GM19395 (cell line): ENCODE measurements around the gene AKAP8.
"Not testable (repeated sequence)": the region's sequence is repeated elsewhere in the genome, so short reads cannot be mapped to it uniquely, and the experiment has no call there.

Source experiments
- ATAC-seq: cut with Tn5 transposase; IDR thresholded peaks from one replicate; pipeline ENCODE4 v1.9.1; 2021; ENCODE audit warnings: mild to moderate bottlenecking, moderate library complexity; ENCODE audit not compliant: unreplicated experiment

Gene AKAP8

DNA sequence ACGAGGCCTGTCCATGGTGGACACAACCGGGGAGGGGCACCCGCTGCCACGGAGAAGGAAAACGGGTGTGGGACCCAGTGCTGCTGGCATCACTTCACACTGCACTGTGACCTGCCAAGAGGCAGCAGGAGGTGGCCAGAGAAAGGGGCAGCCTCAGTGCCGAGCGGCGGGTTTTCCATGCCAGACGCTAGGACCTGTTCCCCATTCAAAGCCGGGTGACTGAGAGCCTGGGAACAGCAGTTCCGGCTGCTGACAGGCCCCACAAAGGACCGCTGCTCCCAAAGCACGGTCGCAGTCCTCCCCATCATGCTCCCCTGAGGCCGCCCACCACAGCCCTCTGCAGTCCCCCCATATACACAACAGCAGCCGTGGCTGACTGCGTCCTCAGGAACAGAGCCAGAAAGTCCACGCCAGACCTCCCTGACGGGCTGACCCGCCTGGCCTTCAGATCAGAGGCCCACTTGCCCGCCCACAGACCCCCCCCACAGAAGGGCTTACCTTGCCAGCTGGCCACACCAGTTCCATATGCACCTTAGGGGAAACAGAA is 5.4 kb downstream of the AKAP8 start:
- no peak for ATAC-seq

- ATAC-seq = no peak
These were observed 5.9 kb downstream of the AKAP8 start for GRCh38 chr19:15373644-15374043.

DNA sequence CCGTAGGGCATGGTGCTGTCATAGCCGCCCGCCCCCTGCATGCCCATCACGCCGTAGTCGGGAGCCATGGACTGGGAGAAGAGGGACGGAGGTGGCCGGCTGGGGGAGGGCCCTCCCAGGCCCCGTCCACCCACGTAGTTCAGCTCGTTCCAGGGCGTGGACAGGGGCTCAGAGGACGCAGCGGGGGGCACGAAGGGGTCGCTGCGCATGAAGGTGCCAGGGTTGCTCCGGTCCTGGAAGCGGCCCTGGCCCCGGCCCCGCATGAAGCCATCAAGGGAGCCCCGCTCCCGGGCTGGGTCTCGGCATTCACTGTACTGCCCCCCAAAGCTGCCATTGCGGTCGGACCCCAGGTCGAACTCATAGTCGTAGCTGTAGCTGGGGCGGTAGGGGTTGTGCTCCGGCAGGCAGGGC is 6.7 kb downstream of the AKAP8 start:
- no peak for ATAC-seq

DNA sequence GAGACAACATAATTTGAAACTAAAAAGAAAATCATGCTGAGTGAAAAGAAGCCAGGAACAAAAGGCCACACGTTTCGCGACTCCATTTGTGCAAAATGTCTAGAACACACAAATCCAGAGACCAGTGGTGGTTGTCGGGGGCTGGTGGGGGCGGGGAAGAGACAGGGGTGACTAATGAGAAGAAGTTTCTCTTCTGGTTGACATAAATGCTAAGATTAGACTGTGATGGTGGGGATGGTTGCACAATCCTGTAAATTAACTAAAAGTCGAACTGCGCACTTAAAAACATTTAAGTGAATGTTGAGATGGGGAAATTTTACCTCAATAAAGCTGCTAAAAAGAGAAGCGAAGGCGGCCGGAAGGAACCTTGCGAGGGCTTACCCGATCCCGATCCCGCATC is 7.1 kb downstream of the AKAP8 start:
- no peak for ATAC-seq

DNA sequence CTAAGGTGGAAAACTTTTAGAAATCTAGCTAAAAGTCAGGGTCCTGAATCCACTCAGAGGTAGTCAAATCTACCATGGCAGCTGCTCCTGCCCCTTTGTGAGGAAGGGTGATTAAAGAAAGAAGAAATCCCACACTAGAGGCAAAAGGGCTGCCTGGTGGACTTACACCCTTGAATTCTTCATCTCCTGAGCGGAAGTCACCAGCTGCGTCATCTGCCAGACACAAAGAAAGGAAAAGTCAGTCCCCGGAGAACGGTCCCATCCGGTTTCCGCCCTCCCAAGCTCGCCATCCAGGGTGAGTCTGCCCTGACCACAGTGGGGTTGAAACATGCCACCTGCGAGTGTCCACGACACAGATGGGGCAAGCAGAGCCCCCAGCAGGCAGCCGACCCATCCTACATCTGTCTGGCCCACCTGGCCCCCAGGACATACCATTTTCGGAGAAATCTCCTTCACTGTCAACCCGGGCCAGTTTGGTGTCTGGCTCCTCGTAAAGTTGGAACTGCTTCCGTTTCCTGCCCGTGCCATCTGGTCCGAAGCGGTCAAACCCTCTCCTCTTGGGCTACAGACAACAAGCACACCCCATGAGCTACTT is 7.7 kb downstream of the AKAP8 start:
- ATAC-seq = no peak

- ATAC-seq = no peak
These were observed 8.5 kb downstream of the AKAP8 start for GRCh38 chr19:15371119-15371518.

DNA sequence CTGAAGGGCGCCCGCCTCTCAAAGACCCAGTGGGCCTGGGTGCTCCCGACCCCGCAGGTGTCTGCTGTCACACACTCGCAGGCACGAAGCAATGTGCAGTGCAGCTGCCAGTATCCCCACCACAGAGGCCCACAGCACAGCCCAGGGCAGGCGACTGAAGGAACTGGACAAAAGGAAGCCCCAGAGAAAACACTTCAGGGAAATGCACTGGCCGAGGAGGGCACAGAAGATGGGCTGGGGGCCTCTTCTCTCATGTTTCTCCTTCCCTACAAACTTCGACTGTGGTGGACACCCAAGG is 10.0 kb downstream of the AKAP8 start:
- ATAC-seq = no peak

DNA sequence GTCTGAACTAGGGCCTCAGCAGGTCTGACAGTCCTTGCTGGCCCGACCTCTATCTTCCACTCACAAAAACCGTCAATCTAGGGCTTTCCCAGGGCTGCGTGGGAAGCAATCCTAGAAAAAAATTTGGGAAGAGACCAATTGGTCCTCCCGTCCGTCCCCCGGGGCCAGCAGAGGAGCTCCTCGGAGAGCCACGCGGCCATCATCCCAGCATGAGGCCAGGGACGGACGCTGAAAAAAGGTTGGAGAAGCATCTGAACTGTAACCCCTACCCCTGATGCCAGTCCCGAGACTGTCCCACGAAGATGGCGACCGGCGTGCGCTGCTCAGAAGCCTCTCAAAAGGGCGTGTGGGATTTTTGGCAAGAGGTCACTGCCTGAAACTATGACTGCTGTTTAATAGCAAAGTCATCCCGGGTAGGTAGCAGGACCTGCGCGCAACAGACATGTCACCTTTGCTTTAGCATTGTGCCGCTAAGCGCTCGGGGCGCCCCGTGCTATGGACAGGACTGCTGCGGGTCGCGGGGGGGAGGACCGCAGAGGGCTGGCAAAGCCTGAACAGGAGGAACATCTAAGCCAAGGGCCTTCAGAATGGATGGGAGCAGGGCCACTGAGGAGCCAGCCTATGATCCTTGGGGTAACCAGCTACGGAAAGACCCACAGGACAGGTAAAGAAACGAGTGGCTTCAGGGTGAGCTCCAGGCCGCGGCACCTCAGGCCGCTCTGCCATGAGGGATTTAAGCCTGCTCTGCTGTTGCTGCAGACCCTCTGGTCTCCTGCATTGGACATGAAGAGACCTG is 10.6 kb downstream of the AKAP8 start:
- no peak for ATAC-seq

GRCh38 chr19:15368051-15368632 is 11.4 kb downstream of the AKAP8 start:
- no peak for ATAC-seq

GRCh38 chr19:15367439-15367838 is 12.1 kb downstream of the AKAP8 start:
- no peak for ATAC-seq

DNA sequence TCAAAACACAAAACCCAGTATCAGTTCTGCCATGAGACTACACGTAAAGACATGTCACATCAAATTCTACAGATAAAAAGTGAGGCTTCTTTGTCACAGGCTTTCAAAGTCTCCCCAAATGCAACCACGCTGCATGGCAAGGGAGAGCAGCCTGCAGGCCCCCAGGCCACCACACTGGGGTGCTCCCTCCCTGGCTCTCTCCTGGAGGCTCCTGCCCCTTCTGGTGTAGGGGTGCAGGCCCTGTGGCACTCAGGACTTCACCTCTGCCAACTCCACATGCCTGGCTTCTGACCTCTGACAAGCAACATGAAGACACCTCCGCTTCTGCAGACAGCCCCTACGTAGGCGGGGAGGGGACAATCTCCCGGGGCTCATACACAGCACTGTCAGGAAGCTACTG is 14.3 kb downstream of the AKAP8 start:
- ATAC-seq = no peak

DNA sequence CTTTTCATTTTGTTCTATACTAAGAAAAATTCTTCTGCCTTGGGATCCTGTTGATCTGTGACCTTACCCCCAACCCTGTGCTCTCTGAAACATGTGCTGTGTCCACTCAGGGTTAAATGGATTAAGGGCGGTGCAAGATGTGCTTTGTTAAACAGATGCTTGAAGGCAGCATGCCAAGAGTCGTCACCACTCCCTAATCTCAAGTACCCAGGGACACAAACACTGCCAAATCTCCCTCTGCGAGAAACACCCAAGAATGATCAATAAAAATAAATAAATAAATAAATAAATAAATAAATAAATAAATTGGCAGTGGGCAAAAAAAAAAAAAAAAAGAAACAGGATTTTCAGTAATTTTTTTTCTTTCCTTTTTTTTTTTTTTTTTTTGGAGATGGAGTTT is 15.8 kb downstream of the AKAP8 start:
- not testable (repeated sequence) for ATAC-seq

- not testable (repeated sequence) for ATAC-seq
These were observed 16.5 kb downstream of the AKAP8 start for GRCh38 chr19:15363048-15363447.

GRCh38 chr19:15360015-15360414 is 19.6 kb downstream of the AKAP8 start:
- ATAC-seq = not testable (repeated sequence)

- ATAC-seq = no peak
These were observed 20.7 kb downstream of the AKAP8 start for GRCh38 chr19:15358918-15359317.

DNA sequence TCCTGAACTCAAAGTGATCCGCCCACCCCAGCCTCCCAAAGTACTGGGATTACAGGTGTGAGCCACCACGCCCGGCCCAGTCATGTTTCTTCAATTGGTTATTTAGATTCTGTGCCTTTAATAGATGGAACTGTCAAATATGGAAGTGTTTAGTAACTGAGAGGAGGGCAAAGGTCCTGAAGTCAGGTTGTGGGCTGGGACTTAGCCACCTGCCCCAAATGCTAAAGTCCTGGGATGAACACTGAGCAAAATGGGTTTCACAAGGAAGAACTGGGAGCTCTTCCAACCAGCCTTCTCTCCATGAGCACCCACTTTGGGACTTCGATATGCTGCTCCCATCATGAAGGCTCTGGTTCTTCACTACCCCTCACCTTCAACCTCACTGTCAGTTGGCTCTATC is 21.7 kb downstream of the AKAP8 start:
- ATAC-seq = no peak

GRCh38 chr19:15354566-15355296 is 24.9 kb downstream of the AKAP8 start:
- no peak for ATAC-seq

GRCh38 chr19:15353908-15354307 is 25.7 kb downstream of the AKAP8 start:
- ATAC-seq = no peak

DNA sequence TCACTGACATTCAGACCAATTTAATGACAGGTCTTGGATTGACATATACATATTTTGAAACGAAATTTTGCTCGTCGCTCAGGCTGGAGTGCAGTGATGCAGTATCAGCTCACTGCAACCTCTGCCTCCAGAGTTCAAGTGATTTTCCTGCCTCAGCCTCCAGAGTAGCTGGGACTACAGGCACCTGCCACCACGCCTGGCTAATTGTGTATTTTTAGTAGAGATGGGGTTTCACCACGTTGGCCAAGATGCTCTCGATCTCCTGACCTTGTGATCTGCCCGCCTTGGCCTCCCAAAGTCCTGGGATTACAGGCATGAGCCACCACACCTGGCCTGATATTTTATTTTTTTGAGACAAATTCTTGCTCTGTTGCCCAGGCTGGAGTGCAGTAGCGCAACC is 27.1 kb downstream of the AKAP8 start:
- not testable (repeated sequence) for ATAC-seq

- ATAC-seq = not testable (repeated sequence)
These were observed 38.3 kb downstream of the AKAP8 start for GRCh38 chr19:15341328-15341727.

- no peak for ATAC-seq
These were observed 39.5 kb downstream of the AKAP8 start for GRCh38 chr19:15340086-15340485.
